ENCODE data around the gene GRM4. TPM values are rescaled to one million over a fixed set of nuclear protein-coding genes. Genes with fewer than 3 reads are reported as not detected.

The GRM4 gene
- total RNA-seq, 1 experiment from 2014 or later, result not detected

GRCh38 chr6:34130862-34131261, 15.0 kb downstream of the GRM4 start:
- H3K27me3 ChIP-seq (ENCODE audit: low read length), result peaks cover 5% of the 10 kb centered on the region; the same call in 1 of the 2 replicates
- H3K9me2 ChIP-seq (replicated peaks; ENCODE audit: low read length), result no peaks in the 10 kb centered on the region
- H3K9me3 ChIP-seq (ENCODE audit: low read length), result no peaks in the 10 kb centered on the region
- H3K36me3 ChIP-seq (ENCODE audit: low read depth, low read length), result no peaks in the 10 kb centered on the region
- no peak overlapping the region for H3K27ac ChIP-seq (ENCODE audit: low read length)
- ATAC-seq (no peak; the same call in 1 of the 2 replicates), DNase-seq (no peak)
- no TSS peak for BruUV-seq (replicated peaks)
- no peaks in the 10 kb centered on the region for H3F3A ChIP-seq (ENCODE audit: low read length, unreplicated experiment)
- H3K9ac ChIP-seq (ENCODE audit: low read length), result no peak overlapping the region
- no peaks in the 10 kb centered on the region for H3K79me2 ChIP-seq (ENCODE audit: low read length)
- H3K4me1 ChIP-seq (ENCODE audit: insufficient read depth, low read length), result no peaks in the 10 kb centered on the region
- no peak overlapping the region for H2AFZ ChIP-seq (ENCODE audit: low read length)
- no peak overlapping the region for H3K4me2 ChIP-seq (ENCODE audit: low read length)
- no peak overlapping the region for H3K4me3 ChIP-seq (ENCODE audit: low read length)
- intact Hi-C loops (cut with micrococcal nuclease), result no loop called here
- CTCF ChIA-PET, result no interaction called here
- POLR2A ChIA-PET (ENCODE audit: unreplicated experiment), result interaction anchor here (0.8 kb wide), 1 partner anchor 881 kb away, joined by 3 read pairs; no protein-coding TSS in a partner anchor
- no peaks in the 10 kb centered on the region for H4K20me1 ChIP-seq (ENCODE audit: low read length)
- TF ChIP-seq EZH2phosphoT487 (IDR thresholded peaks at IDR 0.05; ENCODE audit: borderline replicate concordance, low read length) (no peak), CTCF (conservative IDR thresholded peaks at IDR 0.05; ENCODE audit: low read depth, low read length) (no peak), EZH2 (IDR thresholded peaks at IDR 0.05; ENCODE audit: low read length, unreplicated experiment) (no peak)

GRCh38 chr6:34129753-34130152, 16.1 kb downstream of the GRM4 start:
- no peaks in the 10 kb centered on the region for H3K9me2 ChIP-seq (replicated peaks; ENCODE audit: low read length)
- no peaks in the 10 kb centered on the region for H4K20me1 ChIP-seq (ENCODE audit: low read length)
- ATAC-seq (no peak), DNase-seq (no peak)
- no peak overlapping the region for H3K9ac ChIP-seq (ENCODE audit: low read length)
- no peaks in the 10 kb centered on the region for H3K79me2 ChIP-seq (ENCODE audit: low read length)
- H2AFZ ChIP-seq (ENCODE audit: low read length), result no peak overlapping the region
- TF ChIP-seq EZH2phosphoT487 (IDR thresholded peaks at IDR 0.05; ENCODE audit: borderline replicate concordance, low read length) (no peak), CTCF (conservative IDR thresholded peaks at IDR 0.05; ENCODE audit: low read depth, low read length) (no peak), EZH2 (IDR thresholded peaks at IDR 0.05; ENCODE audit: low read length, unreplicated experiment) (no peak)
- H3K4me2 ChIP-seq (ENCODE audit: low read length), result no peak overlapping the region
- POLR2A ChIA-PET (ENCODE audit: unreplicated experiment), result no interaction called here
- H3K36me3 ChIP-seq (ENCODE audit: low read depth, low read length), result no peaks in the 10 kb centered on the region
- H3K27ac ChIP-seq (ENCODE audit: low read length), result no peak overlapping the region
- no peaks in the 10 kb centered on the region for H3K9me3 ChIP-seq (ENCODE audit: low read length)
- CTCF ChIA-PET, result no interaction called here
- no peaks in the 10 kb centered on the region for H3F3A ChIP-seq (ENCODE audit: low read length, unreplicated experiment)
- no TSS peak for BruUV-seq (replicated peaks)
- intact Hi-C loops (cut with micrococcal nuclease), result no loop called here
- no peaks in the 10 kb centered on the region; the same call in 1 of the 2 replicates for H3K27me3 ChIP-seq (ENCODE audit: low read length)
- H3K4me3 ChIP-seq (ENCODE audit: low read length), result no peak overlapping the region
- H3K4me1 ChIP-seq (ENCODE audit: insufficient read depth, low read length), result no peaks in the 10 kb centered on the region

- H3K9me3 ChIP-seq (ENCODE audit: low read length), result no peaks in the 10 kb centered on the region
- H3K9ac ChIP-seq (ENCODE audit: low read length), result no peak overlapping the region
- no peaks in the 10 kb centered on the region for H4K20me1 ChIP-seq (ENCODE audit: low read length)
- H3K9me2 ChIP-seq (replicated peaks; ENCODE audit: low read length), result no peaks in the 10 kb centered on the region
- no peak overlapping the region for H2AFZ ChIP-seq (ENCODE audit: low read length)
- no peak overlapping the region for H3K27ac ChIP-seq (ENCODE audit: low read length)
- peaks cover 4% of the 10 kb centered on the region; the same call in 1 of the 2 replicates for H3K27me3 ChIP-seq (ENCODE audit: low read length)
- BruUV-seq (replicated peaks), result no TSS peak
- no peak overlapping the region for H3K4me3 ChIP-seq (ENCODE audit: low read length)
- TF ChIP-seq EZH2phosphoT487 (IDR thresholded peaks at IDR 0.05; ENCODE audit: borderline replicate concordance, low read length) (no peak), CTCF (conservative IDR thresholded peaks at IDR 0.05; ENCODE audit: low read depth, low read length) (no peak), EZH2 (IDR thresholded peaks at IDR 0.05; ENCODE audit: low read length, unreplicated experiment) (no peak)
- intact Hi-C loops (cut with micrococcal nuclease), result no loop called here
- no peak for ATAC-seq
- no peaks in the 10 kb centered on the region for H3K4me1 ChIP-seq (ENCODE audit: insufficient read depth, low read length)
- no peaks in the 10 kb centered on the region for H3K36me3 ChIP-seq (ENCODE audit: low read depth, low read length)
- H3K4me2 ChIP-seq (ENCODE audit: low read length), result no peak overlapping the region
- no peaks in the 10 kb centered on the region for H3F3A ChIP-seq (ENCODE audit: low read length, unreplicated experiment)
- ChIA-PET POLR2A (ENCODE audit: unreplicated experiment) (no interaction called here), CTCF (no interaction called here)
- no peak for DNase-seq
- H3K79me2 ChIP-seq (ENCODE audit: low read length), result no peaks in the 10 kb centered on the region
Observed at GRCh38 chr6:34128045-34128444, 17.8 kb downstream of the GRM4 start.
